GM19372 (cell line): ENCODE measurements around the gene RIPK3.
"Not testable (repeated sequence)": the region's sequence is repeated elsewhere in the genome, so short reads cannot be mapped to it uniquely, and the experiment has no call there.

Experiments
- ATAC-seq: cut with Tn5 transposase; IDR thresholded peaks from one replicate; pipeline ENCODE4 v1.9.1; 2021; ENCODE audit warnings: mild to moderate bottlenecking, low read depth, moderate library complexity; ENCODE audit not compliant: unreplicated experiment

Gene RIPK3

DNA sequence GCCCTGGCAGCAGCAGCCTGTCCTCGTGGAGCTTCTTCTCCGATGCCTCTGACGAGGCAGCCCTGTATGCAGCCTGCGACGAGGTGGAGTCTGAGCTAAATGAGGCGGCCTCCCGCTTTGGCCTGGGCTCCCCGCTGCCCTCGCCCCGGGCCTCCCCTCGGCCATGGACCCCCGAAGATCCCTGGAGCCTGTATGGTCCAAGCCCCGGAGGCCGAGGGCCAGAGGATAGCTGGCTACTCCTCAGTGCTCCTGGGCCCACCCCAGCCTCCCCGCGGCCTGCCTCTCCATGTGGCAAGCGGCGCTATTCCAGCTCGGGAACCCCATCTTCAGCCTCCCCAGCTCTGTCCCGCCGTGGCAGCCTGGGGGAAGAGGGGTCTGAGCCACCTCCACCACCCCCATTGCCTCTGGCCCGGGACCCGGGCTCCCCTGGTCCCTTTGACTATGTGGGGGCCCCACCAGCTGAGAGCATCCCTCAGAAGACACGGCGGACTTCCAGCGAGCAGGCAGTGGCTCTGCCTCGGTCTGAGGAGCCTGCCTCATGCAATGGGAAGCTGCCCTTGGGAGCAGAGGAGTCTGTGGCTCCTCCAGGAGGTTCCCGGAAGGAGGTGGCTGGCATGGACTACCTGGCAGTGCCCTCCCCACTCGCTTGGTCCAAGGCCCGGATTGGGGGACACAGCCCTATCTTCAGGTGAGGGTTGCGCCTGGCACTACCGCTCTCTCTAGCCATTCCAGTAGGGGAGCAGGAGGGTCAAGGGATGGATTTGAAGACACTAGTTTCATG is 30.3 kb upstream of the RIPK3 start:
- no peak for ATAC-seq

DNA sequence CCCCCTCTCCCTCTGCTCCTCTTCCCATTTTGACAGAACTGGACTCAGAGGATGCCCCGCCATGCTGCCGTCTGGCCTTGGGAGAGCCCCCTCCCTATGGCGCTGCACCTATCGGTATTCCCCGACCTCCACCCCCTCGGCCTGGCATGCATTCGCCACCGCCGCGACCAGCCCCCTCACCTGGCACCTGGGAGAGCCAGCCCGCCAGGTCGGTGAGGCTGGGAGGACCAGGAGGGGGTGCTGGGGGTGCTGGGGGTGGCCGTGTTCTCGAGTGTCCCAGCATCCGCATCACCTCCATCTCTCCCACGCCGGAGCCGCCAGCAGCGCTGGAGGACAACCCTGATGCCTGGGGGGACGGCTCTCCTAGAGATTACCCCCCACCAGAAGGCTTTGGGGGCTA is 29.7 kb upstream of the RIPK3 start:
- no peak for ATAC-seq

DNA sequence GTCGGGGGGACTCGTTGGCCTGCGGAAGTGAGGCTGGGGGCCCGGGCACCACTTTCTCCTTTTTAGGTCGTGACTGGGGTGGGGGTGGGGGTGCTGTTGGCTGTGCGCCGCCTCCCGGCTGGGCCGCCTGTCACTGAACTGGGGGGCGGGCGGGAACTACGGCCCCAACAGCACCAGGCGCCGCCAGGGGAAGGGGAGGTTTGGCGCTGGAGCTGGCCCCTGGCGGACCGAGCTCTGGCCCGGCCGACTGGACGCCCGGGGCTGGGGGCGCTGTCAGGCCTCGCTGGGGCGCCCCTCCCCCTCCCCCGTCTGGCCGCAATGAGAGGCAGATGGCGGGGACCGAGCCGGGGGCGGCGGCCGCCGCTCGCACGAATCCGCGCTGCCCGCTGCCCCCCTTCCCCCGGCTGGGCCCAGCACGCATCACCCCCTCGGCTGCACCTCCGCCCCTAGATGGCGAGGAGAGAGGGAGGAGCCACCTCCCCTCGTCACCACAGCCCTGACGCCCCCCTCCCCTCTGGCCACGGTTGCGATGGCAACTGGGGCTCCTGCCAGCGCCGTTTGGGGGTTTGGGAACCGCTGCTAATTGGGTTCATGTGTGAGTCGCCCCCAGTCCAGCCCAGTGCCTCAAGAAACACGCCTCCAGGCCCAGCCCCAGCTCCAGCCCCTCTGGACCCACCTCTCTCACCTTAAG is 28.9 kb upstream of the RIPK3 start:
- no peak for ATAC-seq

DNA sequence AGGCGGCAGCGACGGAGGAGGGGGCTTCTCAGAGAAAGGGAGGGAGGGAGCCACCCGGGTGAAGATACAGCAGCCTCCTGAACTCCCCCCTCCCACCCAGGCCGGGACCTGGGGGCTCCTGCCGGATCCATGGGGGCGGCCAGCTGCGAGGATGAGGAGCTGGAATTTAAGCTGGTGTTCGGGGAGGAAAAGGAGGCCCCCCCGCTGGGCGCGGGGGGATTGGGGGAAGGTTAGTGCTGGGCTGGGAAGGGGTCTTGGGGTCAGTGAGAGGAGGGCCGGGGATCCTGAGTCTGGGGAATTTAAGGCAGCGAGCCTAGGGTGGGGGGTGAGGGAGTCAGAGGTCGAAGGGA is 28.4 kb upstream of the RIPK3 start:
- ATAC-seq: no peak

DNA sequence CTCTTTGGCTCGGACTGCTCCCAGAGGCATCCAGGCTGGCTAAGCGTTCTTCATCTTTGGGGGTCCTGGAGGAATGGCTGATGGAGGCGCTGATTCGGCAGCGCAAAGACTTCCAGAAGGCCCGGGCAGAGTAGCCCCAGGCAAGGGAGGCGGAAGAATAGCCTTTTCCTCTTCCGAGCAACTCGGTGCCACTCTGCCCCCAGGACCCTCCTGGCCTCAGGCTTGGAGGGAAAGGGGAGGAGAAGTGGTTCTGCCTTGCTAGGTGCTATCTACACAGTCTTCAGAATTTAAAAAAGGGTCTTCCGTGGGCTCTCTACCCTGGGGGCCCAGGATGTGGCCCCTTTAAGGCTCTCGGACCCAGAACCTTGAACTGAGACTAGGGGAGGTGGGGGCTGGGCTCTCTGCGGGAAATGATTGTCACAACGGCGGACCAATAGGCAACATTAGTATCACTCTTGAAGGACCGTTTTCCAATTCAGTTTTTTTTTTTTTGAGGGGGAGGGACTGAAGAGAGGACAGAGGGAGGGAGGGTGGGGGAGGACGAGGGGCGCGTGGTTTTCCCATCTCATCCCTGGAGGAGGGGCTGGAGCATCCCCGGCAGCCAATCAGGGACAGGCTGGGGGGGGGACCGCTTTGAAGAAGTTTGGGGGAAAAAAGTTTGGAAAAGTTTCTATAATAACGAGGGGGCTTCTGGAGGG is 27.9 kb upstream of the RIPK3 start, which contains the start of gene NFATC4:
NFATC4 (plus strand) TSS at position 671 of the 698 bp plus-strand sequence. CDS start 157 bp downstream, outside the sequence.
- no peak for ATAC-seq

DNA sequence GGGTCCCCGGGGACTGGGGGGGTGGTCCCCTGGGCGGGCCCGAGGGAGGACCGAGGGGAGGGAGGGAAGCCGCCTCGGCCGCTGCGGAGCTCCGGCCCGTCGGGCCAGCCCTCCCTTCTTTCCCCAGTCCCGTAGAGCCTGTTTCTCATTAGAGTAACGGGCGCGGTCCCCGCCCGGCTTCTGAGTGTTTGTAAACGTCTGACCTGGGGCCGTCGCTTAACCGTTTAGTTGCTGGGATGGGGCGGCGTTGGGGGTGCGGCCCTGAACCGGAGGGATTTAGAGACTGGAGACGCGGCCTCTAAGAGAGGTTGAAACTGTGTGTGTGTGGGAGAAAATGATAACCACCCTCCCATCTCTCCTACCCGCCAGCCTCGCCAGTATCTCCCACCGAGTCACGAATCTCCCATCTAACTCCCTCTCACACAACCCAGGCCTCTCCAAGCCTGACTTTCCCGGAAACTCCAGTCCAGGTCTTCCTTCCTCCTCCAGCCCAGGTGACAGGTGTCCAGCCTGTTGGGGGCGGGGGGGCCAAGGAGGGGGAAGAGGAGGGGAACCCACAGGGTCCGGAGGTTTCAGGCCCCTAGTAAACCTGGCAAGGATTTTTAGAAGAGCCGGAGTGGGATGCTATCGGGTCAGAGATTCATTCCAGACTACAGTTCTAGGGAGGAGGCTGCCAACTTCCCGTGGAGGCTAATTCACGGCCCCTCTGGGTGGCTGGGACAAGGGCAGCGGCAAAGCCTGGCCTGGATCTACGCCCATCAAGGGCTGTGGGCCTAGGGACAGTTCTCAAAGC is 27.1 kb upstream of the RIPK3 start:
- ATAC-seq: peak; percentile 53

DNA sequence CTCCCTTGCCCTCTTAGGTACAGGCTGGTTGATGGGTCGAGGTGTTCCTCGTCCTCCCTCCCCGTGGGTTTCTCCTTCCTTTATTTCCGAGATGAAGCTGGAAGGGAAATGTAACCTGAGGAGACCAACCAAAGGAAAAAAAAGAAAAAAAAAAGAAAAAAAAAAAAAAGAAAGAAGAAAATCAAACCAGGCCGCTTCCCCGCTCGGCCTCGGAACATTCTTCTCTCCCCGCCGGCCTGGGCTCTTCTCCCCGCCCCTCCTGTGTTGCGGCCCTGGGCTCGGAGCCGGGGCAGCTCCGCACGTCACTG is 26.6 kb upstream of the RIPK3 start:
- ATAC-seq: no peak

DNA sequence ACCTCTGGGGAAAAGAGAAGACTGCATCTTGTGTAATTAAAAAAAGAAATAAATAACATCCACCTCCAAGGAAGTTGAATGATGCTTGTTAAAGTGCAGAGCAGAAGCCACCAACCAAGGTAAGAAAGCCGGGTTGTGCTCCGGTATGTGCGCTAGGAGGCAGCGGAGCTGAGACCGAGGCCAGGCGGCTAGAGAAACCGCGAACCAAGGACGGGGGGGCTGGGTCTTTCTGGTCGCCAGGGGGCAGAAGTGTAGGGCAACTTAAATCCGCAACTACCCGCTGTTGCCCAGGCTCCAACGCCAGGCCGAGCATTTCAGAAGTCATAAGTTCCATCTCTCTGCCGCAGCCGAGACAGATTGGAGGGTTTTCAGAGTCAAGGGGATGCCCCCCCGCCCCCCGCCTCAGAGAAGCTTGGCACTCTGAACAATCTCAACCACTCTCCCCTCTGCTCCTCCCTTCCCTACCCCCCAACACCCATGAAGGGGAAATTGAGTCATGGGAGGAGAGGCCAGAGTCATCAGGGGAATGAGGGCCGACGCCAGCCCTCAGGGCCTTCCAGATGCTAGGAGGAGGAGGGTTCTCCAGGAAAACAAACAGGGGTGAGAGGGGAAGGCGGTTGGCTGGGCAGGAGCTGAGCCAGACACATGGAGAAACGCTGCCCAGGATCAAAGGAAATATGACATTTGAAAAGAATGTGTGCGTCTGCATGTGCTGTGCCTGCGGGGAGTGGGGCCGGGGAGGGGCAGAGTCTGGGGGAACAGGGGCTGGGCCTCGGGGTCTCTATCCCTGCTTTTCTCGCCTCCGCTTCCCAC is 26.0 kb upstream of the RIPK3 start:
- no peak for ATAC-seq

DNA sequence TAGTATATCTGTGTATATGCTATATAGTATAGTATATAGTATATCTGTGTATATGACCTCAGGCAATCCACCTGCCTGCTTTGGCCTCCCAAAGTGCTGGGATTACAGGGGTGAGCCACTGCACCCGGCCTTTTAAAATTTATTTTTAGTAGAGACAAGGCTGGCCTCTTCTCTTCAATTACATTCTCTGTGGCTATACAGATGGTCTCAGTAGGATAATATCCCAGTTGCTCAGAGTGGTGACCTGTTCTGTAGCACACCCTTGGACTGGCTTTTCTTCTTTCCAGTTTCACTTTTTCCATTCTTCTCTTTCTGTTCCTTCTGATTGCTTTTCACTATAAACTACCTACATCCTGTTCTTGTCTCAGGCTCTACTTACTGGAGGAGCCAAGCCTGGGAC is 25.1 kb upstream of the RIPK3 start:
- ATAC-seq: no peak

DNA sequence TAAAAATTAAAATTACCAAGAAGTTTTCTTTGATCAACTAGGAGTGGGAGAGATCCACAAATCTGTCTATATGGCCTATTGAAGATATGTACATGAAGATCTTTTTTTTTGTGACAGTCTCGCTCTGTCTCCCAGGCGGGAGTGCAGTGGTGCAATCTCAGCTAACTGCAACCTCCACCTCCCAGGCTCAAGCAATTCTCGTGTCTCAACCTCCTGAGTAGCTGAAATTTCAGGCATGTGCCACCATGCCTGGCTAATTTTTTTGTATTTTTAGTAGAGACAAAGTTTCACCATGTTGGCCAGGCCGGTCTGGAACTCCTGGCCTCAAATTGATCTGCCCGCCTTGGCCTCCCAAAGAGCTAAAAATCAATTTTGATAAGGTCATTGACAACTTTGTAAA is 23.6 kb upstream of the RIPK3 start:
- no peak for ATAC-seq

DNA sequence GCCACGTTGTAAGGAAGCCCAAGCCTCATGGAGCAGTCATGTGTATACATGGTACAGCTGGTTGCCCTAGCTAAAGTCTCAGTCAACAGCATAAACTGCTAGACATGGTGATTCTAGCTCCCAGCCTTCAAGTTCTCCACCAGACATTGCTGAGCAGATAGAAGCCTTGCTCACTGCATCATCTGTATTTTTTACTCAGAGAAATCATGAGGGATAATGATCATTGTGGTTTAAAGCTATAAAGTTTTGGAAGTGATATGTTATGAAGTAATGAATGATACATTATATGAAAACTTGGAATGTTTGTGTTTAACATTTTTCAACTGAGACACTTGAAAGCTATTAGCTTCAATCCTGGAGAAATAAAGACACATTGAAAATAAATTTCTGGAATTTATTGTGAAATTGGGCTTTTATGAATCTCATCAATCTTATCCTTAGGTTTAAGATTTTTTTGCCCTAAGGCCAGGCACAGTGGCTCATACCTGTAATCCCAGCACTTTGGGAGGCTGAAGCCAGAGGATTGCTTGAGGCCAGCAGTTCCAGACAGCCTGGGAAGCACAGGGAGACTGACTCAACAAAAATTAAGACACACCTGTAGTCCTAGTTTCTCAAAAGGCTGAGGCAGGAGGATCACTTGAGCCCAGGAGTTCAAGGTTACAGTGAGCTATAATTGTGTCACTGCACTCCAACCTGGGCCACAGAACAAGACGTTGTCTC is 22.6 kb upstream of the RIPK3 start:
- ATAC-seq: no peak

DNA sequence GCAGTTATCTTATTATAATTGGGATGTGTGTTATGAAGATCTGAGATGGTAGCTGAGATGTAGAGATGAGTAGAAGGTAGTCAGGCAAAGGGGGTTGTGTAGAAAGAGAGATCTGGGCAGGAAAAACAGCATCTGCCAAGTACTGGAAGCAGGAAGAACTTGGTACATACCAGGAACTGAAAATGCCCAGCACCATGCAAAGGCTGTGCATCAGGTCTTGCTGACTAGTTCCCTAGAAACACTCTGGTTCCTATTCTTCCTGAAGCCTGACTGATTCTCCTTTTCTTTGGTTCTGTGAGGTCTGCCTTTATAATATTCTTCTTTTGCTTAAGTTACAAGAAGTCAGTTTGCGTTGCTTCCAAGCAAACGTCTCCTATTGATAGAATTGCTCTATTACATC is 21.5 kb upstream of the RIPK3 start:
- ATAC-seq: no peak

DNA sequence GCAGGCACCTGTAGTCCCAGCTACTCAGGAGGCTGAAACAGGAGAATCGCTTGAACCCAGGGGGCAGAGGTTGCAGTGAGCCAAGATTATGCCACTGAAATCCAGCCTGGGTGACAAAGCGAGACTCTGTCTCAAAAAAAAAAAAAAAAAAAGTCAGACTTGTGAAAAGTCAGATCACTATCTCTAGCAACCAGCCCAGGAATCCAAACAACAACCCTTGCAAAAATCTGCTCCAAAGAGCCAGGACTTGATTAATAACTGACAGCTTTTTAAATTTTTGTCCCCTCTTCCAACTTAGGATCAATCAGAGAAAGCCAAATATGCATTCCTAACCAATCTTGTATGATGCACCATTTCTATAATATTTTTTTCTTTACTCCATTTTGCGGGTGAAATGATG is 20.5 kb upstream of the RIPK3 start:
- ATAC-seq: no peak

DNA sequence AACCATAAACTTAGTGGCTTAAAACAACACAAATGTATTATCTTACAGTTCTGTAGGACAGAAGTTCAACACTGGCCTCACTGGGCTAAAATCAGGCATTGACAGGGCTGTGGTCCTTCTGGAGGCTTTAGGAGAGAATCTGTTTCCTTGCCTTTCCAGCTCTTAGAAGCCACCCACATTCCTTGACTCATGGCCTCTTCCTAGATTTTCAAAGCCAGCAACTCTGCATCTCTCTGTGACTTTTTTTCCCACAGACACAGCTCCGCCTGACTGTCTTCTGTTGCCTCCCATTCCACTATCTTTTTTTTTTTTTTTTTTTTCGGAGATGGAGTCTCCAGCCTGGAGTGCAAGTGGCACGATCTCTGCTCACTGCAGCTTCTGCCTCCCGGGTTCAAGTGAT is 16.4 kb upstream of the RIPK3 start:
- ATAC-seq: no peak

DNA sequence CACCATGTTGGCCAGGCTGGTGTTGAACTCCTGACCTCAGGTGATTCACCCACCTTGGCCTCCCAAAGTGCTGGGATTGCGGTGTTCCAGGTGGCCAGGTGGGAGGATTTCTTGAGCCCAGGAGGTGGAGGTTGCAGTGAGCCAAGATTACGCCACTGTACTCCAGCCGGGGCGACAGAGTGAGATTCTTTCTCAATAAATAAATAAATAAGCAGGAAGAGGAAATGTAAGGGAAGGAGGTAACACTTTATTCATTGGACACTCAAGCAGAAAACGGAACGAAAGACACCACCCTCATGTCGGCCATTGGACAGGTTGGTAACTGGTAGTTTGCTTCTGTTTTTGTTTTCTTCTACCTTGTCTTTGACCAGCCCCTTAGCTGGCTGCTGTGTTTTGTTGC is 15.2 kb upstream of the RIPK3 start:
- no peak for ATAC-seq

DNA sequence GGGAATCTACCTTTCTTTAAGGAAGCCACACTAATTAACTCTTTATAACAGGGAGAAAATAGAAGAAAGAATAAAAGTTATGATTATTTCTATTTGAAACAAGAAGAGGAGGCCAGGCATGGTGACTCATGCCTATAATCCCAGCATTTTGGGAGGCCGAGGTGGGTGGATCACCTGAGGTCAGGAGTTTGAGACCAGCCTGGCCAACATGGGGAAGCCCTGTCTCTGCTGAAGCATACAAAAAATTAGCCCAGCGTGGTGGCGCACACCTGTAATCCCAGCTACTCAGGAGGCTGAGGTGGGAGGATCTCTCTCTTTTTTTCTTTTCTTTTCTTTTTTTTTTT is 14.7 kb upstream of the RIPK3 start:
- ATAC-seq: not testable (repeated sequence)

DNA sequence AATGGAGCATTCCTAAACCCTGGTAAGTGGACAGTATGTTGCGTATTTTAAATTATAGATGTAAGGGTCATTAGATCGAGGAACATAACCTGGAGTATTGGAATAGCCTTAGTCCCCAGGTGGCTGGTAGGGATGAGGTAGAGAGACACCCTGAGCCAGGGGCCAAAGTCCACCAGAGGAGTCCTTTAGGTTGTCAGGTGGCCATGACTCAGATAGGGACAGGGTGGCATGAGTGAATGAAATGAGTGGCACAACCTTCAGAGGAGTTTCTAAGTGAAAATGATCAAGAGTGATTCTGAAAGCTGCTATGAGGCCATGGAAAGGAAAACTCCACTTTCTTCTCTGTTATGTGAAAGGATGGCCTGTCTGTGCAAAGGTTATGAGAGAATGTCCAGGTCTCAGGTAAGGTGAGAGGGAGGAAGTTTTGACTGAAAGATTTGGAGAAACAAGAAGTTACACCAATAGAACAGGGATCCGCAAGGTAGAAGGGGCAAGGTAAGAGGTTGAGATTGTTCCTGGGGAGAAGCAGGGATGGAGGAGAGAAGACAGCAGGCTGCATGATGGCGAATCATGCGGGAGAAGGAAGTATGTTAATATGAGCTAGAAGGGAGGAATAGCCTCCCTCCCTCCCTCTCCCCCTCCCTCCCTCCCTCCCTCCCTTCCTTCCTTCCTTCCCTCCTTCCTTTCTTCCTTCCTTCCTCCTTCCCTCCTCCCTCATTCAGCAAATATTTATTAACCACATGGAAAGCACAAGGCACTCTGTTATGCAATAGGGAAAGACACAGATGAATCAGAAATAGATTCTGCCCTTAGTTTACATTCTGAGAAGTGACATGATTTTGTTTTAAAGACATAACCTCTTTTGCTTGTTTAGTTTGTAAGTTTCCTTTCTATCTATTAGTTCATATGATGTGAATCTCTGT is 14.0 kb upstream of the RIPK3 start:
- ATAC-seq: no peak

DNA sequence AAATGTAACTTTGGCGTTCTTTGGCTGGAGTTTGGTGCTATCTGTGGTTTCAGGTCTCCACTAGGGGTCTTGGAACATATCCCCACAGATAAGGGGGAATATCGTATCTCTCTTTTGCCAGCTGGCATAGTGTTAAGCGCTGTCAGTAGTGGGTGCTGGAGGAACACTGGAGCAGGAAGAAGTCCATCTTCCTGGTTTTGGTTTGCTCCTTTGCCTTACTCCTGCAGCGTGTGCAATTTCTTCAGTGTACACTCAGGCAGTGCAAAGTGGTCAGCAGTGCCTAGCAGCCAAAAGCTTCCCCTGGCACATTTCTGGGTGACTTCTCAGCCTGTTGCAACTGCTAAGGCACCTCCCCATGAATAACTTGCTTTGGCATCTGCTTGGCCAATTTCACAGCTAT is 11.7 kb upstream of the RIPK3 start:
- ATAC-seq: no peak

DNA sequence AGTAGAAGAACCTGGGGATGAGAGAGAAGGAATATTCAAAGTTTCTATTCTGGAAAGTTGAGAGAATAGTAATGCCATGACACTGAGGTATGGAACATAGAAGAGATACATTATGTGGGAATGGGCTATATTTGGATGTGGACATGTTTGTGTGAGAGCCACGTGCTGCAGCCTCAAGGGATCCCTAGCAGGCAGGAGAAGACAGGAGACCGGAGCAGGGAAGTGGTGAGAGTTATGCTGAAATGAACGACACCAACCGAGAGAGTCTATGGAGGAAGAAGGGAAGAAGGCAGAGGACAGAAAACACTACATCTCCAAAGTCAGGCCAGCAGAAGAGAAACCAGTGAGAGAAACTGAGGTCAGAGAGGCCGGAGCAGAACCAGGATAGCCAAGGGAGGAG is 10.0 kb upstream of the RIPK3 start:
- no peak for ATAC-seq
